Measurements from ENCODE around the gene BMP8A. TPM values are rescaled to one million over a fixed set of nuclear protein-coding genes. Genes with fewer than 3 reads are reported as not detected.
"Not testable (repeated sequence)": the region's sequence is repeated elsewhere in the genome, so short reads cannot be mapped to it uniquely, and the experiment has no call there.

Gene BMP8A
- total RNA-seq, 1 donor from 2014 or later: not detected

DNA sequence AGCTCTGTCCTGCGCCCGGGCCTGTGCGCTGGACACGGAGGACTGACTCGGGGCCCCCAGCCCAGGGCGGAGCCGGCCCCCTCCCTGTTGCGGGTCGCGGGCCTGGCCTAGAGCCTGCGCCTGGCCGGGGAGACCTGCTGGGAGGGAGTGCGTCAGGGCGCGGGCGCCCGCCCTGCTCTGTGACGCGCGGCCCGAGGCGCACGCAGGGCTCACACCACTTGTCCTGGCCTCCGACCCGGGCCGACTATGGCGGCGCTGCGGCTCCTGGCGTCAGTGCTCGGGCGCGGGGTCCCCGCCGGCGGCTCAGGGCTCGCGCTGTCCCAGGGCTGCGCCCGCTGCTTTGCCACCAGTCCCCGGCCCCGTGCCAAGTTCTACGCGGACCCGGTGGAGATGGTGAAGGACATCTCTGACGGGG lies 23.3 kb downstream of the BMP8A start:
- not testable (repeated sequence) for H3K36me3 Mint-ChIP-seq; H3K27ac ChIP-seq; H3F3A ChIP-seq (ENCODE audit: low read depth); H3K9ac ChIP-seq; H3K79me2 ChIP-seq (ENCODE audit: low read depth); H3K9me3 Mint-ChIP-seq; H3K9me3 ChIP-seq (ENCODE audit: low read depth); H3K27me3 Mint-ChIP-seq (ENCODE audit: insufficient read depth, low read depth); H3K4me3 Mint-ChIP-seq; H3K36me3 ChIP-seq; H4K20me1 ChIP-seq (ENCODE audit: low read depth); H3K27ac Mint-ChIP-seq; H3K4me1 ChIP-seq; H3K4me1 Mint-ChIP-seq
- H3K4me3 ChIP-seq: peak overlapping the region; percentile 56
- DNase-seq (ENCODE audit: low spot score): peak; percentile 41
- H3K27me3 ChIP-seq: peaks cover 29% of the 10 kb centered on the region
- peak overlapping the region; percentile 89 for H2AFZ ChIP-seq (replicated peaks)
- peak overlapping the region; percentile 85 for H3K4me2 ChIP-seq
- TF ChIP-seq EZH2 (IDR thresholded peaks at IDR 0.05) (peak; percentile 70), EZH2phosphoT487 (IDR thresholded peaks at IDR 0.05) (peak; percentile 60)

DNA sequence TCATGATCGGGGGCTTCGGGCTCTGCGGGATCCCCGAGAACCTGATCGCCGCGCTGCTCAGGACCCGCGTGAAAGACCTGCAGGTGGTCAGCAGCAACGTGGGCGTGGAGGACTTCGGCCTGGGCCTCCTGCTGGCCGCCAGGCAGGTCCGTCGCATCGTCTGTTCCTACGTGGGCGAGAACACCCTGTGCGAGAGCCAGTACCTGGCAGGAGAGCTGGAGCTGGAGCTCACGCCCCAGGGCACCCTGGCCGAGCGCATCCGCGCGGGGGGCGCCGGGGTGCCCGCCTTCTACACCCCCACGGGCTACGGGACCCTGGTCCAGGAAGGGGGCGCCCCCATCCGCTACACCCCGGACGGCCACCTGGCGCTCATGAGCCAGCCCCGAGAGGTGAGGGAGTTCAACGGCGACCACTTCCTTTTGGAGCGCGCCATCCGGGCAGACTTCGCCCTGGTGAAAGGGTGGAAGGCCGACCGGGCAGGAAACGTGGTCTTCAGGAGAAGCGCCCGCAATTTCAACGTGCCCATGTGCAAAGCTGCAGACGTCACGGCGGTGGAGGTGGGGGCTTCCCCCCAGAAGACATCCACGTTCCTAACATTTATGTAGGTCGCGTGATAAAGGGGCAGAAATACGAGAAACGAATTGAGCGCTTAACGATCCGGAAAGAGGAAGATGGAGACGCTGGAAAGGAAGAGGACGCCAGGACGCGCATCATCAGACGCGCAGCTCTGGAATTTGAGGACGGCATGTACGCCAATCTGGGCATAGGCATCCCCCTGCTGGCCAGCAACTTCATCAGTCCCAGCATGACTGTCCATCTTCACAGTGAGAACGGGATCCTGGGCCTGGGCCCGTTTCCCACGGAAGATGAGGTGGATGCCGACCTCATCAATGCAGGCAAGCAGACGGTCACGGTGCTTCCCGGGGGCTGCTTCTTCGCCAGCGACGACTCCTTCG lies 24.0 kb downstream of the BMP8A start:
- H3K4me1 Mint-ChIP-seq; H3K27ac Mint-ChIP-seq; DNase-seq (ENCODE audit: low spot score); H3K36me3 ChIP-seq; H3K9me3 Mint-ChIP-seq; H3K9me3 ChIP-seq (ENCODE audit: low read depth); H3K27me3 Mint-ChIP-seq (ENCODE audit: insufficient read depth, low read depth); H3K79me2 ChIP-seq (ENCODE audit: low read depth); H3F3A ChIP-seq (ENCODE audit: low read depth); H3K4me1 ChIP-seq; H4K20me1 ChIP-seq (ENCODE audit: low read depth); H3K27ac ChIP-seq; H3K9ac ChIP-seq; H3K4me3 Mint-ChIP-seq; H3K36me3 Mint-ChIP-seq: not testable (repeated sequence)
- Histone ChIP-seq H3K4me3 (peak overlapping the region; percentile 56), H2AFZ (replicated peaks) (peak overlapping the region; percentile 89), H3K4me2 (peak overlapping the region; percentile 85), H3K27me3 (peaks cover 29% of the 10 kb centered on the region)

DNA sequence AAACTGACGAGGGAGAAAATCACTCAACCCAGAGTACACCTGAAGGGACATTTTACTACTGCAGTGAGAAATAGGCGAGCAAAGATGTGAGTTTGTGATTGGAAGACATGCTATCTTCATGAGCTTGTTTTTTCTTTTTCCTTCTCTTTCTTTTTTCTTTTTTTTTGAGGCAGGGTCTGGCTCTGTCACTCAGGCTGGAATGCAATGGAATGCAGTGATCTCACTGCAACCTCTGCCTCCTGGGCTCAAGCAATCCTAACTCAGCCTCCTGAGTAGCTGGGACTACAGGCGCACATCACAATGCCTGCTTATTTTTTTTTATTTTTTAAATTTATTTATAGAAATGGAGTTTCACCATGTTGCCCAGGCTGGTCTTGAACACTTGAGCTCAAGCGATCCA lies 25.4 kb downstream of the BMP8A start:
- H3K9me3 Mint-ChIP-seq, H3K27ac Mint-ChIP-seq, H3K4me1 Mint-ChIP-seq: not testable (repeated sequence)

DNA sequence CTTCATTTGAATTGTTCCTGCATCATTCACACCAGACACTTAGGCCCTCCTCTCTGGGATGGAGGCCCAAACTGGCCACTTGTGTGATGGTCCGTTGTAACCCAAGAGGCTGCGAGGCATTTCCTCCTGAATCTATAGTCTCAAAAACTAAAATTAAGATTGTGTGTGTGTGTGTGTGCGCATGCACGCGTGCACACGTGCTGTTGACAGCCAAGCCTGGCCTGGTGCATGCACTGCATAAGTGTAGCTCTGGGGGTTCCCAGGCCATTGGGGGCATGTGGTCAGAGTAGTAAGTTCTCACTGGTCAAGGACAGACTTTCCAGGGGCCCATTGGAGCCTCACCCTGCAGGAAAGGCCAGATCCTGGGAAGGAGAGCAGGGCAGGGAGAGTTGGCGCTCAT lies 26.5 kb downstream of the BMP8A start:
- H3K27me3 ChIP-seq: peaks cover 26% of the 10 kb centered on the region
- not testable (repeated sequence) for H3K9me3 Mint-ChIP-seq; H3K9ac ChIP-seq; H3K4me2 ChIP-seq; H3K36me3 ChIP-seq; H3K4me3 Mint-ChIP-seq; DNase-seq (ENCODE audit: low spot score); H2AFZ ChIP-seq (replicated peaks); H3K79me2 ChIP-seq (ENCODE audit: low read depth); H4K20me1 ChIP-seq (ENCODE audit: low read depth); H3K9me3 ChIP-seq (ENCODE audit: low read depth); H3K4me1 Mint-ChIP-seq; H3F3A ChIP-seq (ENCODE audit: low read depth); H3K4me3 ChIP-seq; H3K27me3 Mint-ChIP-seq (ENCODE audit: insufficient read depth, low read depth); H3K27ac ChIP-seq; H3K4me1 ChIP-seq; H3K36me3 Mint-ChIP-seq; H3K27ac Mint-ChIP-seq

More for the DNA sequence above, 25.4 kb downstream of the BMP8A start:
- not testable (repeated sequence) for H3K79me2 ChIP-seq (ENCODE audit: low read depth); H3K4me2 ChIP-seq; H3K27me3 Mint-ChIP-seq (ENCODE audit: insufficient read depth, low read depth); H3K36me3 Mint-ChIP-seq; H3K4me1 ChIP-seq; H3K9ac ChIP-seq; H4K20me1 ChIP-seq (ENCODE audit: low read depth); H3F3A ChIP-seq (ENCODE audit: low read depth); H3K27ac ChIP-seq; H3K4me3 ChIP-seq; H2AFZ ChIP-seq (replicated peaks); H3K36me3 ChIP-seq; H3K9me3 ChIP-seq (ENCODE audit: low read depth); DNase-seq (ENCODE audit: low spot score)
- H3K27me3 ChIP-seq: peaks cover 29% of the 10 kb centered on the region
- peak overlapping the region; percentile 68 for H3K4me3 Mint-ChIP-seq

DNA sequence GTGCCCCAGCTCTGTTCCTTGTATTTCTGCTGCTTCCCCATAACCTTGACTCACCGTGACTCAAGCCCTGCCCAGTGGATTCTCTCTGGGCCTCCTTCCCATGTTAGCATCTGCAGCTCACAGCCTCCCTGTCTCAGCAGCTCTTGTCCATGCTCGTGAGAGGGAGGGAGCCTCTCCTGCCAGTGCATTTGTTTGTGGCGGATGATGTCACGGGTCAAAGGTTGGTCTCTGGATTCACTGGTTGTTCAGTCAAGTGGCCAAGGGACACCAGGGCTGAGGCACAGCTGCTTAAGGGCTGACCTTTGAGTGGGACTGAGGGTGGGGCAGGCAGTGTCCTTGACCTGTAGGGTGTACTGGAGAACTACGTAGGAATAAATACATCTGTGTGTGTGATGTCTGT lies 27.9 kb downstream of the BMP8A start:
- peak overlapping the region; percentile 59 for H3K27ac Mint-ChIP-seq
- H3F3A ChIP-seq (ENCODE audit: low read depth); H3K27ac ChIP-seq; H3K9me3 Mint-ChIP-seq; H3K4me1 Mint-ChIP-seq; H3K4me2 ChIP-seq; H2AFZ ChIP-seq (replicated peaks); H3K36me3 Mint-ChIP-seq; H3K36me3 ChIP-seq; H3K4me3 Mint-ChIP-seq; H3K9ac ChIP-seq; H3K4me3 ChIP-seq; H3K9me3 ChIP-seq (ENCODE audit: low read depth); H3K79me2 ChIP-seq (ENCODE audit: low read depth); DNase-seq (ENCODE audit: low spot score); H3K27me3 Mint-ChIP-seq (ENCODE audit: insufficient read depth, low read depth); H3K4me1 ChIP-seq; H4K20me1 ChIP-seq (ENCODE audit: low read depth): not testable (repeated sequence)
- H3K27me3 ChIP-seq: peaks cover 15% of the 10 kb centered on the region

GRCh38 chr1:39522221-39522620 lies 30.8 kb downstream of the BMP8A start:
- not testable (repeated sequence) for H3K4me3 Mint-ChIP-seq; H3K9me3 ChIP-seq (ENCODE audit: low read depth); H2AFZ ChIP-seq (replicated peaks); H3F3A ChIP-seq (ENCODE audit: low read depth); H3K9ac ChIP-seq; H3K27ac ChIP-seq; DNase-seq (ENCODE audit: low spot score); H3K4me1 ChIP-seq; H3K27me3 Mint-ChIP-seq (ENCODE audit: insufficient read depth, low read depth); H3K4me1 Mint-ChIP-seq; H3K27me3 ChIP-seq; H3K4me3 ChIP-seq; H3K36me3 ChIP-seq; H3K9me3 Mint-ChIP-seq; H3K79me2 ChIP-seq (ENCODE audit: low read depth); H4K20me1 ChIP-seq (ENCODE audit: low read depth); H3K4me2 ChIP-seq; H3K36me3 Mint-ChIP-seq
- H3K27ac Mint-ChIP-seq: peak overlapping the region; percentile 51
